MM.1S (cell line): ENCODE data around the gene MARK4.

ENCODE experiments used
- DNase-seq: peaks from one replicate; pipeline ENCODE4 v3.0.0-alpha.2; 2015
- H2AFZ ChIP-seq: fragments of 300-600 bp; sonication (generic); 2 replicates; pipeline ENCODE4 v1.6.0; 2016; ENCODE audit warnings: antibody characterized with exemption, low read length
- H3F3A ChIP-seq: fragments of 300-600 bp; sonication (generic); 2 replicates; pipeline ENCODE4 v1.6.1; 2016; ENCODE audit warnings: mild to moderate bottlenecking, antibody characterized with exemption, low read length, moderate library complexity, mixed read lengths; ENCODE audit not compliant: insufficient read depth
- H3K27ac ChIP-seq: fragments of 300-600 bp; sonication (generic); 2 replicates; pipeline ENCODE4 v1.5.1; 2016; ENCODE audit warnings: mild to moderate bottlenecking, low read length
- H3K27me3 ChIP-seq: fragments of 300-600 bp; sonication (generic); replicated peaks from 2 replicates; pipeline ENCODE4 v1.6.0; 2016; ENCODE audit warnings: low read length; ENCODE audit not compliant: insufficient read depth
- H3K36me3 ChIP-seq: fragments of 300-600 bp; sonication (generic); replicated peaks from 2 replicates; pipeline ENCODE4 v1.6.1; 2016; ENCODE audit warnings: mild to moderate bottlenecking, low read length, mixed read lengths; ENCODE audit not compliant: insufficient read depth
- H3K4me1 ChIP-seq: fragments of 300-600 bp; sonication (generic); 2 replicates; pipeline ENCODE4 v1.6.1; 2016; ENCODE audit warnings: low read length, mixed read lengths
- H3K4me2 ChIP-seq: fragments of 300-600 bp; sonication (generic); 2 replicates; pipeline ENCODE4 v1.6.0; 2016; ENCODE audit warnings: low read depth, low read length
- H3K4me3 ChIP-seq: fragments of 300-600 bp; sonication (generic); 2 replicates; pipeline ENCODE4 v1.5.1; 2016; ENCODE audit warnings: low read length, mixed read lengths
- H3K79me2 ChIP-seq: fragments of 300-600 bp; sonication (generic); 2 replicates; pipeline ENCODE4 v1.6.1; 2016; ENCODE audit warnings: mixed run types, low read length, mixed read lengths
- H3K9ac ChIP-seq: fragments of 300-600 bp; sonication (generic); 2 replicates; pipeline ENCODE4 v1.6.1; 2016; ENCODE audit warnings: low read length, mixed read lengths
- H3K9me2 ChIP-seq: fragments of 300-600 bp; sonication (generic); replicated peaks from 2 replicates; pipeline ENCODE4 v1.6.1; 2016; ENCODE audit warnings: mild to moderate bottlenecking, low read length, mixed read lengths; ENCODE audit not compliant: insufficient read depth
- H3K9me3 ChIP-seq: fragments of 300-600 bp; sonication (generic); replicated peaks from 2 replicates; pipeline ENCODE4 v1.6.1; 2016; ENCODE audit warnings: mild to moderate bottlenecking, low read length, mixed read lengths; ENCODE audit not compliant: insufficient read depth
- H4K20me1 ChIP-seq: fragments of 300-600 bp; sonication (generic); 2 replicates; pipeline ENCODE4 v1.6.1; 2016; ENCODE audit warnings: mild to moderate bottlenecking, low read length, moderate library complexity, mixed read lengths; ENCODE audit not compliant: insufficient read depth
- EZH2 ChIP-seq: fragments of 300-600 bp; sonication (generic); optimal IDR thresholded peaks from 2 replicates; pipeline ENCODE3; 2017; ENCODE audit warnings: low read depth, mild to moderate bottlenecking, antibody characterized with exemption, low read length, mixed read lengths
- EZH2phosphoT487 ChIP-seq: fragments of 300-600 bp; sonication (generic); IDR thresholded peaks from 2 replicates; pipeline ENCODE4 v1.6.1; 2018; ENCODE audit warnings: antibody characterized with exemption, low read length
- TF ChIP-seq, protein P1 (sequence below): fragments of 300-600 bp; sonication (generic); IDR thresholded peaks from 2 replicates; pipeline ENCODE4 v1.5.1; 2016; ENCODE audit warnings: antibody characterized with exemption, low read length, mixed read lengths

MARK4 gene

DNA sequence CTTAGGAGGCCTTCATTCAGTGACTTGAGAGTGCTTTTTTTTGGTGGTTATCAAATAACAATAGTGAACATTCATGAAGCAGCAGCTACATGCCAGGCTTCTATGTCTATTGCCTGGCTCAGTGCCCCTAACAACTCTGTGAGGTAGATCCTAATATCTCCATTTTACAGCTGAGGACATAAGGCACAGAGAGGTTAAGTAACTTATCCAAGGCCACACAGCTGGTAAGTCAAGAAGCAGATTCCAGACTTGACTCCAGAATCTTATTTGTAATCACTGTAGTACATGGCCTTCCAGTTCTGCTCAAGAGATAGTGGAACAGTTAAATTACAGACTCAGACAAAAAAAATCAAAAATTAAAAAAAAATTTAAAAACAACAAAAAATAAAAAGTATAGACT, 44.8 kb downstream of the MARK4 start:
- H2AFZ ChIP-seq, result no peak overlapping the region

DNA sequence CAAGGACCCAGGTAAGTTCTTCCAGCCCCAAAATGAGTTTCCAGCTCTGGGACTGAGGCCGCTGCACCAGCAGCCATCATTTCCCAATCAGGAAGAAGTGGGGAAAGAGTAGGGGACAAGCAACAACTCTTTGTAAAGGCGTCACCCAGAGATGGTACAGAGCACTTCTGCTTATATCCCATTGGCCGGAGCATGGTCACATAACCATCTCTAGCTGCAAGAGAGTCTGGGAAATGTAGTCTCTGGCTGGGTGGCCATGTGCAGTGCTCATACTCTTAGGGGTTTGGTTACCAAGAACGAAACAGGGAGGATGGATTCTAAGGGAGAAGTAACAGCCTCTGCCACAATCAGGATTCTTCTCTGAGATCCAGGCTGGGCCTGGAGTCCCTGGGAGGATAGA, 45.3 kb downstream of the MARK4 start:
- H3K9ac ChIP-seq, result no peak overlapping the region
- no peak for DNase-seq

More for the DNA sequence above, 44.8 kb downstream of the MARK4 start:
- Histone ChIP-seq H4K20me1 (no peaks in the 10 kb centered on the region), H3K27ac (no peak overlapping the region), H3K27me3 (no peaks in the 10 kb centered on the region), H3K9me2 (no peaks in the 10 kb centered on the region), H3K4me2 (no peak overlapping the region), H3K79me2 (no peaks in the 10 kb centered on the region), H3K9ac (no peak overlapping the region), H3K36me3 (no peaks in the 10 kb centered on the region), H3K4me3 (no peak overlapping the region), H3K9me3 (no peaks in the 10 kb centered on the region), H3K4me1 (no peaks in the 10 kb centered on the region), H3F3A (no peaks in the 10 kb centered on the region)
- DNase-seq, result no peak
- TF ChIP-seq, protein P1, sequence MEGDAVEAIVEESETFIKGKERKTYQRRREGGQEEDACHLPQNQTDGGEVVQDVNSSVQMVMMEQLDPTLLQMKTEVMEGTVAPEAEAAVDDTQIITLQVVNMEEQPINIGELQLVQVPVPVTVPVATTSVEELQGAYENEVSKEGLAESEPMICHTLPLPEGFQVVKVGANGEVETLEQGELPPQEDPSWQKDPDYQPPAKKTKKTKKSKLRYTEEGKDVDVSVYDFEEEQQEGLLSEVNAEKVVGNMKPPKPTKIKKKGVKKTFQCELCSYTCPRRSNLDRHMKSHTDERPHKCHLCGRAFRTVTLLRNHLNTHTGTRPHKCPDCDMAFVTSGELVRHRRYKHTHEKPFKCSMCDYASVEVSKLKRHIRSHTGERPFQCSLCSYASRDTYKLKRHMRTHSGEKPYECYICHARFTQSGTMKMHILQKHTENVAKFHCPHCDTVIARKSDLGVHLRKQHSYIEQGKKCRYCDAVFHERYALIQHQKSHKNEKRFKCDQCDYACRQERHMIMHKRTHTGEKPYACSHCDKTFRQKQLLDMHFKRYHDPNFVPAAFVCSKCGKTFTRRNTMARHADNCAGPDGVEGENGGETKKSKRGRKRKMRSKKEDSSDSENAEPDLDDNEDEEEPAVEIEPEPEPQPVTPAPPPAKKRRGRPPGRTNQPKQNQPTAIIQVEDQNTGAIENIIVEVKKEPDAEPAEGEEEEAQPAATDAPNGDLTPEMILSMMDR, result no peak
- TF ChIP-seq EZH2 (no peak), EZH2phosphoT487 (no peak)

DNA sequence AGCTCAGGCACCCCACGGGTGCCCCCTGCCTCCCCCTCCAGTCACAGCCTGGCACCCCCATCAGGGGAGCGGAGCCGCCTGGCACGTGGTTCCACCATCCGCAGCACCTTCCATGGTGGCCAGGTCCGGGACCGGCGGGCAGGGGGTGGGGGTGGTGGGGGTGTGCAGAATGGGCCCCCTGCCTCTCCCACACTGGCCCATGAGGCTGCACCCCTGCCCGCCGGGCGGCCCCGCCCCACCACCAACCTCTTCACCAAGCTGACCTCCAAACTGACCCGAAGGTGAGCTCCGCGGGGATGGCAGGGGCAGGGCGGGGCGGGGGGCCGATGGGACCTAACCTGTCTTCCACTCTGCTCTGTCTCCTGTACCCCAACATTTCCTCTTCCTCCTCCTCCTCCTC, 46.6 kb downstream of the MARK4 start:
- H3K4me3 ChIP-seq, result no peak overlapping the region
- TF ChIP-seq EZH2 (no peak), EZH2phosphoT487 (no peak)
- TF ChIP-seq, protein P1, result no peak
- H3F3A ChIP-seq, result no peaks in the 10 kb centered on the region
- no peak overlapping the region for H3K27ac ChIP-seq
- H3K4me1 ChIP-seq, result no peaks in the 10 kb centered on the region
- H3K9me2 ChIP-seq, result no peaks in the 10 kb centered on the region
- no peaks in the 10 kb centered on the region for H4K20me1 ChIP-seq
- H3K9ac ChIP-seq, result no peak overlapping the region
- no peak for DNase-seq
- no peaks in the 10 kb centered on the region for H3K27me3 ChIP-seq
- no peaks in the 10 kb centered on the region for H3K79me2 ChIP-seq
- no peaks in the 10 kb centered on the region for H3K36me3 ChIP-seq
- no peak overlapping the region for H2AFZ ChIP-seq
- H3K9me3 ChIP-seq, result no peaks in the 10 kb centered on the region
- H3K4me2 ChIP-seq, result no peak overlapping the region

More for the DNA sequence above, 45.3 kb downstream of the MARK4 start:
- Histone ChIP-seq H3F3A (no peaks in the 10 kb centered on the region), H3K36me3 (no peaks in the 10 kb centered on the region), H3K9me2 (no peaks in the 10 kb centered on the region), H4K20me1 (no peaks in the 10 kb centered on the region), H3K4me3 (no peak overlapping the region), H3K4me2 (no peak overlapping the region), H3K9me3 (no peaks in the 10 kb centered on the region), H3K4me1 (no peaks in the 10 kb centered on the region), H3K27ac (no peak overlapping the region), H3K79me2 (no peaks in the 10 kb centered on the region), H2AFZ (no peak overlapping the region), H3K27me3 (no peaks in the 10 kb centered on the region)
- TF ChIP-seq, protein P1, result no peak
- TF ChIP-seq EZH2phosphoT487 (no peak), EZH2 (no peak)
